ENCODE measurements around the gene AGL. TPM values are rescaled to one million over a fixed set of nuclear protein-coding genes. Genes with fewer than 3 reads are reported as not detected.
A peak's percentile ranks its signal among the peaks of the same experiment; 100 is the strongest.
"Not testable (repeated sequence)": the region's sequence is repeated elsewhere in the genome, so short reads cannot be mapped to it uniquely, and the experiment has no call there.

Gene AGL
- total RNA-seq, 1 donor from 2014 or later: 13.4 TPM

- H3K27me3 Mint-ChIP-seq (ENCODE audit: low read depth): no peaks in the 10 kb centered on the region
- no peak overlapping the region for H3K27ac Mint-ChIP-seq (ENCODE audit: unreplicated experiment)
- peaks cover 4% of the 10 kb centered on the region for H3K9me3 Mint-ChIP-seq
Measured at GRCh38 chr1:99825098-99825497, 25.1 kb upstream of the AGL start.

GRCh38 chr1:99825702-99826101, 24.5 kb upstream of the AGL start:
- Mint-ChIP-seq H3K9me3 (peaks cover 4% of the 10 kb centered on the region), H3K4me1 (no peaks in the 10 kb centered on the region), H3K27ac (ENCODE audit: unreplicated experiment) (no peak overlapping the region), H3K4me3 (no peak overlapping the region), H3K36me3 (ENCODE audit: low read depth) (peaks cover 3% of the 10 kb centered on the region), H3K27me3 (ENCODE audit: low read depth) (no peaks in the 10 kb centered on the region)
- no peak for TF ChIP-seq CTCF (conservative IDR thresholded peaks at IDR 0.05)
- no peak for DNase-seq (ENCODE audit: low read depth, low spot score)

More at GRCh38 chr1:99825098-99825497, 25.1 kb upstream of the AGL start:
- peaks cover 3% of the 10 kb centered on the region for H3K36me3 Mint-ChIP-seq (ENCODE audit: low read depth)
- no peak overlapping the region for H3K4me3 Mint-ChIP-seq
- DNase-seq (ENCODE audit: low read depth, low spot score): no peak
- TF ChIP-seq CTCF (conservative IDR thresholded peaks at IDR 0.05): no peak
- no peaks in the 10 kb centered on the region for H3K4me1 Mint-ChIP-seq

- Mint-ChIP-seq H3K27me3 (ENCODE audit: low read depth) (no peaks in the 10 kb centered on the region), H3K27ac (ENCODE audit: unreplicated experiment) (no peak overlapping the region), H3K36me3 (ENCODE audit: low read depth) (peaks cover 6% of the 10 kb centered on the region), H3K4me1 (no peaks in the 10 kb centered on the region), H3K4me3 (no peak overlapping the region), H3K9me3 (peaks cover 11% of the 10 kb centered on the region)
- no peak for DNase-seq (ENCODE audit: low read depth, low spot score)
- no peak for TF ChIP-seq CTCF (conservative IDR thresholded peaks at IDR 0.05)
Measured at GRCh38 chr1:99827970-99828369, 22.2 kb upstream of the AGL start.

- no peak for TF ChIP-seq CTCF (conservative IDR thresholded peaks at IDR 0.05)
- Mint-ChIP-seq H3K36me3 (ENCODE audit: low read depth) (peaks cover 6% of the 10 kb centered on the region), H3K27me3 (ENCODE audit: low read depth) (no peaks in the 10 kb centered on the region), H3K9me3 (peaks cover 11% of the 10 kb centered on the region), H3K4me3 (no peak overlapping the region), H3K27ac (ENCODE audit: unreplicated experiment) (no peak overlapping the region), H3K4me1 (no peaks in the 10 kb centered on the region)
- DNase-seq (ENCODE audit: low read depth, low spot score): no peak
Measured at GRCh38 chr1:99829269-99829668, 20.9 kb upstream of the AGL start.

GRCh38 chr1:99833911-99834310, 16.2 kb upstream of the AGL start:
- H3K27me3 Mint-ChIP-seq (ENCODE audit: low read depth); DNase-seq (ENCODE audit: low read depth, low spot score); H3K4me3 Mint-ChIP-seq; H3K4me1 Mint-ChIP-seq; H3K27ac Mint-ChIP-seq (ENCODE audit: unreplicated experiment); H3K36me3 Mint-ChIP-seq (ENCODE audit: low read depth): not testable (repeated sequence)
- peaks cover 10% of the 10 kb centered on the region for H3K9me3 Mint-ChIP-seq

GRCh38 chr1:99836171-99837103, 13.7 kb upstream of the AGL start:
- DNase-seq (ENCODE audit: low read depth, low spot score): not testable (repeated sequence)
- H3K27ac Mint-ChIP-seq (ENCODE audit: unreplicated experiment): peak overlapping the region; percentile 67

GRCh38 chr1:99840353-99840752, 9.8 kb upstream of the AGL start:
- not testable (repeated sequence) for DNase-seq (ENCODE audit: low read depth, low spot score); H3K36me3 Mint-ChIP-seq (ENCODE audit: low read depth); H3K9me3 Mint-ChIP-seq; H3K27me3 Mint-ChIP-seq (ENCODE audit: low read depth); H3K4me3 Mint-ChIP-seq; H3K27ac Mint-ChIP-seq (ENCODE audit: unreplicated experiment)
- H3K4me1 Mint-ChIP-seq: peaks cover 12% of the 10 kb centered on the region

More at GRCh38 chr1:99836171-99837103, 13.7 kb upstream of the AGL start:
- not testable (repeated sequence) for H3K27me3 Mint-ChIP-seq (ENCODE audit: low read depth); H3K4me3 Mint-ChIP-seq; H3K36me3 Mint-ChIP-seq (ENCODE audit: low read depth); H3K4me1 Mint-ChIP-seq
- peaks cover 10% of the 10 kb centered on the region for H3K9me3 Mint-ChIP-seq
